GM19025 (cell line): ENCODE measurements around the gene DST.

Experiments used
- ATAC-seq: cut with Tn5 transposase; IDR thresholded peaks from one replicate; pipeline ENCODE4 v1.9.1; 2021; ENCODE audit warnings: mild to moderate bottlenecking, low read depth, moderate library complexity; ENCODE audit not compliant: unreplicated experiment

DST gene

DNA sequence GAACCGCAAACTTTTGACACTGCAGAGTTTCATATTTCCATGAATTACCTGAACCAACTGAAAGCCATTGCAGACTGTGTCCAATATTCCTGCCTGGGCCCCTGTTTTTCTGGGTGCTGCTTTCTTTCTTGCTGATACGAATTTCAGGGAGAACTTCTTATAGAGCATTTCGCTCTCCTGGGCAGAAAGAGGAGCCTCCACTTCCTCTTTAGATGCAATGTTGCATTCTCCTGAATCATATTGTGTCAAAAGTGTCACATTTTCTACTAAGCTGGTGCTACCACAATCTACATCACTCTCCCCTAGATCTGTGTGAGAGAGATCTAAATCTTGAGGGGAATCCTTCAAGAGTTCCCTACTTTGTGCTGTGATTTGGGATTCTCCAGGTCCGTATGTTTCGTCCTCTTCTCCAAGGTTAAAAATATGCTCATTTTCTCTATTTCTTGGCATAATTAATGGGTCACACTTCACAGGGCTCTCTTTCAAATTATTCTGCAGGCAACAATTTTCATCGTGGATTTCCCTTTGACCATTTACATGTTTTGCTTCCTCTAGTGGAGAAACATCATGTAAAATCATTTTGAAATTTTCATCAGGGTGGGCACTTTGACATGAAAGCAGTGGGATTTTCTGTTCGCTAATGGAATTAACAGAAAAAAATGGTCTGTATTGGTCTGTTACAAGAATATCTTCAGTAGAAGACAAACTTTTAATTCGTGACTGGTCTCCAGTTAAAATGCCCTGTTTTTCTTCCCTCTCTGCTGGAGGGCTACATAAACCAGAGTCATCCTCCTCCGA, 102.3 kb downstream of the DST start:
- no peak for ATAC-seq

GRCh38 chr6:56539527-56540105, 103.1 kb downstream of the DST start:
- ATAC-seq = no peak

DNA sequence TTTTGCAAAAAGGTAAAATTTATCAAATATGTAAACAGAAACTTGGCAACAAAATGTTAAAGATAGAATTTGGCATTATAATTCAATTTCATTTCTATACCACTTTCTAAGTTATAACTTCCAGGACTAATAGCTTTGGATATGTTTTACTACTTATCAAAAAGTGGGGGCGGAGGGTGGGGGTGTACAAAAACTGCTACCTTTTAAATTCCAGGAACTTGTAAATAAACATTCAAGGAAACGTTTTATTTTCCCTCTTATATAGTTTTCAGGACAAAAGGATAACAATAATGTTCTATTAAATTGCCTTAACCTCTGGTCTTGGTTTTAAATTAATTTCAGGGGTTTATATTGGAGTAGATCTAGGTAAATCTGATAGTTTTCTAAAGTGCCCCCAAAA, 103.8 kb downstream of the DST start:
- ATAC-seq = no peak

DNA sequence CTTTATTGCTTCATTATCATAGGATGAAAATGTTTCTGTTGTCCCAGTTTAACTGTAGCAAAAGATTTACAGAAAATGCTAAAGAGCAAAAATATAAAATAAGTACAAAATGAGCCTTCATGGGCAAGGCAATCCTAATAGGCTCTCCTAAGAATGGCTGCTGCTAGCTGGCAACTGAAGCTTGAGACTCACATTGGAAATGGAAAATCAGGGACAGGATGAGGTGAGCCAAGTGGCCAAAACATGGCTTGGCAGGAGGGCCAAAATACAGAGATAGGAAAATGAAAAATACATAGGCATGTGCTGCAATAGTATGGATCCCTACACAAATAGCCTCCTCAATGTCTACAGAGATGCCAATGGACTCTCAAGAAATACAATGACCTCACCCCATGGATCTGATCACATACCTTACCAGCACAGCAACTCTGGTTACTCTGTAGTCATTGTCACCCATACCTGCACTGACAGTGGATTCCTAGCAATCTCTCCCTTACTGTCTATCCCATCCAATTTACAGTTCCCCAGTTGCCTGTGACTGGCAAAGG, 105.4 kb downstream of the DST start:
- ATAC-seq = no peak

- ATAC-seq = no peak
Observed at GRCh38 chr6:56536536-56536935, 106.2 kb downstream of the DST start.

DNA sequence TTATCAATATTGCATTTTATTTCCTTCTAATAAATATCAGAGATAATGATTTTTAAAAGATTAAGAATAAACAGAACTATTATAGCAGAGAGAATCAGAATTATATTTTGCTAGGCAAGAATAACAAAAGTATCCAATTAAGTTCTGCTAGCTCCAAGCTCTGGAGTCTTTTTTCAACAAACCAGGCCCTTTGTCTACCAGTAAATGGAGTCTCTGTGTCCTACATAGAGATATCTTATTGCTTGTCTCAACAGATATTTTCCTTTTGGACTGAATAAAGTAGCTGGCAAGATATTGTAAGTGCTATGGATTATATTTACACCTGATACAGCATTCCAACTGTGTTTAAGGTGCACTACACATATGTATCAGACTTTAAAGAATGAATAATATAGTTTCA, 107.1 kb downstream of the DST start:
- no peak for ATAC-seq

GRCh38 chr6:56534680-56535419, 107.8 kb downstream of the DST start:
- no peak for ATAC-seq

GRCh38 chr6:56532766-56533551, 109.7 kb downstream of the DST start:
- no peak for ATAC-seq

GRCh38 chr6:56531839-56532595, 110.7 kb downstream of the DST start:
- ATAC-seq = no peak

DNA sequence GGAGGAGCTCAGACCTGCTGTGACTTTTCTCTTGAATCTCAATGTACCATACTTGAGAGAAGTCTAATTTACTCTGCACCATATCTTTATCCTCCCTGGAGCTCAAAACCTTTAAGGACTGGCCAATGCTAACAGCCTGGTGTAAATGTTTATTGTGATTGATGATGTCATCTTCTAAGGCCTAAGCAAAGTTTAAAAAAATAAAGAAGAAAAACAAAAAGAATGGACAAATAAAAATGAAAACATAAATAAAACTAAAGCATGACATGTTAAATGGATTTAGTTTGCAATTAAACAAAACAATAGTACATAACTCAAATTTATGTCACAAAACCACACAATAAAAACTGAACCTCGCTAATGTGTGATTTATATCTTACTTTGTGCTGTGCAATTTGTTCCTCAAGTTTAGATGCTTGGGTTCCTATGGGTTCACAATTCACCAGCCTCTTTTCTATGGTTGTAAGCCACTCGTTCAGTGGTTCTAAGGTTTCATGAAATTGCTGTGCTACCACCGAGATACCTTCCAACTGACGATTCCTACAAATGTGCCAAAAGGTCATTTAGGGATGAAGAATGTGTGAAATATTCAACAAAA, 113.0 kb downstream of the DST start:
- no peak for ATAC-seq

GRCh38 chr6:56528412-56528841, 114.3 kb downstream of the DST start:
- ATAC-seq = no peak

DNA sequence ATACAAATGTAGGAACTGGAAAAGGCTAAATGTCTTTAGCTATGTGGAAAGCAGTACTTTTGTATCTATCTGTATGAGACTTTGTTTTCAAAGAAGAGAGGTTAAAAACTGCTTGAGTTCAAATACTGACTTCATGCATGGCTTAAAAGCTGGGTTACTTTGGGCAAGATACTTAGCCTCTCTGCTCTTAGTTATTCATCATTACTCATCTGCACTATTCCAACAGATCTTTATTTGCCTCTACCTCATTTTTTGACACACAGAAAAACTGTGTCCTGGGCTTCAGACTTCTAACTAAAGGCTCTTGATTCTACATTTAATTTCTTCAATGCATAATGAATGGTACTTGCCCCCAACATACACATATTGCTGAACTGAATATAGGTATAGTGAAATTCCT, 114.8 kb downstream of the DST start:
- ATAC-seq = no peak

- no peak for ATAC-seq
Observed at GRCh38 chr6:56526860-56527544, 115.7 kb downstream of the DST start.

GRCh38 chr6:56525974-56526789, 116.5 kb downstream of the DST start:
- no peak for ATAC-seq

GRCh38 chr6:56524891-56525703, 117.6 kb downstream of the DST start:
- no peak for ATAC-seq

GRCh38 chr6:56522495-56523270, 120.0 kb downstream of the DST start:
- ATAC-seq = no peak
